NCI-H460 (cell line): ENCODE results near the gene HOXD11. TPM values are rescaled to one million over a fixed set of nuclear protein-coding genes. Genes with fewer than 3 reads are reported as not detected.

Source experiments
- DNase-seq: peaks from one replicate; pipeline ENCODE4 v3.0.0-alpha.2; 2016; ENCODE audit warnings: low read depth; ENCODE audit errors: extremely low read depth
- polyA plus RNA-seq: library from polyadenylated mRNA; depleted of rRNA; stranded (reverse); fragments of >200 nt; gene quantifications from 2 replicates; pipeline ENCODE4 v1.2.3, GENCODE V29; 2014; cell fraction: nucleus; rRNA removed
- total RNA-seq: library from RNA; depleted of rRNA; stranded (reverse); fragments of >200 nt; shearing (Covaris generic); gene quantifications from 2 replicates; pipeline ENCODE4 v1.2.3, GENCODE V29; 2014; rRNA removed

Gene HOXD11
- not detected in 2 replicates for total RNA-seq
- not detected in 2 replicates for polyA plus RNA-seq

DNA sequence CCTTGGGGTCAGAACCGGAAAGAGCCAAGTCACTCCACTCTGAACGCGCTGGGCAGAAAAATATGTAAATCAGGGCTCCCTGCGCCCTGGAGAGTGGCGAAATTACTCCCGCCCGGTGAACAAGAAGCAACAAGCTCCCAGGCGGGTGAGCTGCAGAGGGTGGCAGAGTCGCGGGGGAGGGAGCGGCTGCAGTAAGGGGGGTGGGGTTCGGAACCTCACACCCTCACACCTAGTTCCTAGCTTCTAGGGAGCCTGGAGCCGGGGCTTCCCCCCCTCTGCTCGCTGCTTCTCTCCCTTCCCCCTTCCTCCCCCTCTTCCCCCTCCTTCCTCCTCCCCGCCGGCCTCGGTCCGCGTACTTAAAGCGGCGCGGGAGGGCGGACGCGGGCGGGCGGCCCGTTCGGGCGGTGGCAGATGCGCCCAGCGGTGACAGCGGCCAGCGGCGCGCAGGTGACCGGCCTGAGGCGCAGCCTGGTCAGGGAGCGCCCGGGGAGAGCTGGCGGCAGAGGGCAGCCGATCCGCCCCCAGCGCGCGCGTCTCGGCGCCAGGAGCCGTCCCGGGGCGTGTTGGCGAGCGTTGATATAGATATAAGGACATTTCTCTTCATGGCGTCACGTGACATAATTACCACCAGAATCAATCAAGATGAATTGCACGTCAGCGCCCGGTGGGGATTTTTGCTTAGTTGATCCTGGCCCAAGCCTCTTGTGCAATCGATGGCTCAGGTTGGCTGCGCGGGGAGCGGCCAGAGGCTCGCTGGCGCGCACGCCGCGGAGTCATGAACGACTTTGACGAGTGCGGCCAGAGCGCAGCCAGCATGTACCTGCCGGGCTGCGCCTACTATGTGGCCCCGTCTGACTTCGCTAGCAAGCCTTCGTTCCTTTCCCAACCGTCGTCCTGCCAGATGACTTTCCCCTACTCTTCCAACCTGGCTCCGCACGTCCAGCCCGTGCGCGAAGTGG lies at the start of gene HOXD11:
TSS of gene HOXD11 (plus strand) at position 700 of the 959 bp plus-strand sequence. CDS start at position 776, 76 bp downstream.
- DNase-seq: no peak

DNA sequence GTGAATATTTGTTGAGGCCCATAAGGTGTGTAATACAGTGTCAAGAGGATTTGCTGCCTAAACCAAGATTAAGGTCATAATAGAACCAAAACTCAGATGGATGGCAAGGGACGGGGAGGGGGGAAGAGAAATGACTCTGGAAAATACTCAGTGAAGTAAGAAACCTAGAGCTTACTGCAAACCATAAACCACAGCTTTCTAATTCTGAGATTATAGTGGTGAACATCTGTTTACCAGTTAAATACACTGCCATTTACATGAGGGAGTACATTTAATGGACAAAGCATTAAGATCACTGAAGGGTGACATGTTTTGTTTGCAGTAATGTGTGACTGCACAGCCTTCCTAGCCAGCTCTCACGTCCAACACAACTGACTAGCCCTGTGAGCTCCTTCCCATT lies 43.1 kb upstream of the HOXD11 start:
- no peak for DNase-seq

DNA sequence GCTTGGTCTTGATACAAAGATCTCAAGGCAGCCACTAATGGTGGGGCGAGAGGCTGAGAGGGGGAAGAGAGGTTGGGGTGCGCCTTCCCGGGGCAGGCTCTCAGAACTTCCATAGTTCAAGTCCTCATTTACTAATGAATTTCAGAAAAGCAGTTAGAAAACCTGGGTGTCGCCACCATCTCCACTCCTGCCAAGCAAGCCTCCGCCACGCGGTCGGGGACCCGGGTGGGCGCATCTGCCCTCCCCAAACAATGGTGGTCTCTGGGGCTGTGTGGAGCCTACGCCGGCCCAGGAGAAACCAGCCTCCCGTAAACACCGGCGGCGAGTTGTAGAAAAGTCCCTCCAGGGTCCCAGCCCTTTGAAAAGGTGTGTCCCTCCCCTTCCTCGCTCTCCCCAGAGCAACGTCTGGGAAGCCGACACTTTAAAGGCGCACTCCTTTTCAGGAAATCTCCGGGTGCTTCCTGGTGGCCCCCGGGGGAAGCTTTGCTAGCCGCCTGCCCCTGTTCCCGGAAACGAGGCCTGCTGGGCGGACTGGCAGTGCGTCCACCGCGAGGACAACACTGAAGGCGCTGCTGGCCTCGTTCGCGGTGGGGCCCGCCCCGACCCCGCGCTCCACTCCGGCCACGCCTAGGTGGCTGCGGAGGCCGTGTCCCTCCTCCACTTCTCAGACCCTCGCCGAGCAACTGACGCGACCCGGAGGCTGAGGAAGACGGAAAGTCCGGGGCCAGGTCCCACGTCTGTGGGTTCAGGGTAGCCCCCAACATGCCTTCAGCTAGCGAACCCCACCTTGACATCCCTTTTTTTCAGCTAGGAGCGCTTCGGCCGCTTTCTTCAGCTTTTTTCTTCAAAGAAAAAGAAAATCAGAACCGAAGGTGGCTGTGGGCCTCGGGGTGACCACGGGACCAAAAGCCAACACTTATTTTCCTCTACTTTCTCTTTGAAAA lies 40.2 kb upstream of the HOXD11 start:
- no peak for DNase-seq

DNA sequence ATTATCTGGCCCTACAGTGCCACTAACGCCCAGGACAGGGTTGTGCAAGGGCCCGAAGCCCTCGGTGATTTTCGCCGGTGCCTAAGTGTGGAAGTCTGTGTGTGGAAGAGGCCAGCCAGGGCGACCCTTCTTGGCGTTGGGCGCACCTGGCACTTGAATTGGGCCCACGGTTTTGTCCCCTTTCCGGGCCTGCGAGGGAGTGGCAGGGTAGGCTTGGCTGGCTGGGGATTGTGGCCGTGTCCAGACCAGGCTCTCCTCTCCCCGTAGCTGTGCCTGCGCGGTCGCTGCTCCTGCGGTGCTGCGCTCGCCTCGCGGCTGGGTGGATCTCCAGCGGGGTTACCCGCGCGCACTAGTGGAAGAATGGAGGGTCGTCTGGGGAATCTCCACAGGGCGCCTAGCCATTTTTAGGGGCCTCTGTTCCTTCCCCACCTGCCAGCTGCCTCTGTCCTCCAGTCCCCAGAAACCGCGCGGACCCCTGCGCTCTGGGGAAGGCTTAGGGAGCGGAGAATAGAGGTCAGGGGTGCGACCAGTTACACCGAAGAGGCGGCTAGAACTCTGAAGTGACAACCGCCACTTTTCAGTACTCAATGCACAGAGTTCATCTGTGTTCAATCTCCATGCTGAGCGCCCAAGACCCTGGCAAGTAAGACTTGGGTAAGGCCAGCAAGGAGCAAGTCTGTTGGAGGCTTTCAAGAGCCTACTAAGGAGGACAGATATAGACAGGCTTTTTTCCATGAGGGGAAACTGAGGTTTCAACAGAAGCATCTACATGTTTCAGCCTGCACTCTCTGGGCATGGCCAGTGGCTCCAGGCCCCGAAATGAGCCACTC lies 39.3 kb upstream of the HOXD11 start:
- no peak for DNase-seq

DNA sequence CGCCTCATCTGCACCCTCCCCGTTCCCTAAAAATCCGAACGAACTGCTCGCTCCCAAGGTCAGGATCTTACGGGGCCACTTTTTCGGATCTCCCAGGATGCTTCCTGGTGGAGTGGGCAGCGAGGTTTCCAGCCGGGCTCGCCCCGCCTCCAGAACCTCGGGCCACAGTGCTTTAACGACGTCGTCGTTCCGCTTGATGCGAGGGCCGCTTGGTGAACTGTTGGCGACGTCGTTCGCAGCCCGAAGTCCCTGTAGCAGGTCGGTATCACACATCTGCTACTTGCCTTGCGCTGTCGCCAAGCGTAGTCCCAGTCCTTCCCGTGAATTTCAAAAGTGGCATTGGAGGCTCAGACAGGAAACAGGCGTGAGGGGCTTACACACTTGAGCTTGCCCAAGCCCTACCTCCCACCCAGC lies 38.7 kb upstream of the HOXD11 start:
- DNase-seq: no peak

DNA sequence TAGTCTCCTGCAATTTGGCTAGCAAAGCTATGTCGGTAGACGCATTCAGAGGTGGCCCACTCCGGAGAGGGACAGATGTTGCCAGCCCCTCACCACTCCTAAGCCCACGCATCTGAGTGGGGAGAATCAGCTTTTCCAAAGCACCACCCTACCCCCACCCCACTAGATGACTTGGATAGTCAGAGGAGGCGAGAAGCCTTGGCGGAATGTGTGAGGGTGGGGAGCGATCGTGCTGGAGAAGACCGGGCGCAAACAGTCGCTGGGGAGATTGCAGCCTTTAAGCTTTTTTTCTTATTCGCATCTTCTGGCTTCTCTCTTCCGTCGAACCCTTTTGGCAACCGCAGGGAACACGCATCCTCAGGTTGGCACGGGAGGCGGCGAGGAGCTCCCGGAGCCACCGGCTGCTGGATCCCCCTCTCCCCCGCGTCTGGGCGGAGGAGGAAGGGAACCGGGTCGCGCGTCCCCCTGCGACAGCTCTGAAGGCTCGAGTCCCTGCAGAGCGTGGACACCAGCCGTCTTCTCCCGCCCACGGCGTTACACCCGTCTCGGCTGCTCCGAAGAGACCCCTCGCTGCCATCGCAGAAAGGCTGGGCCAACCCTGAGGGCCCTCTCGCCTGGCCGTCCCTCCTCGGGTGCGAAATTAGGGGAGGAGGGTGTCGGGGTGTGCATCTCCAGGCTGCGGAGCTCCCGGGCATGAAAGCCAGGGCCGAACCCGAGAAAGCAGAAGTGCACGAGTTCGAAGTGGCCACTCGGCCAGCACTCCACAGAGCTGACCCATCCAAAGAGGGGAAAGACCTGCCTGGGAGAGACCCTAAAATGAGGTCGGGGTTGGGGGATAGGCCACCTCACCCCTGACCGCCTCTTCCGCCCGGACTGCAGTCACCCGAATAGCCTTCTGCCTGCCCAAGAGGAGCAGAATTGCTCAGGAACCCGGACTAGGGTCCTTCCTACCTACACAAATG lies 35.5 kb upstream of the HOXD11 start:
- DNase-seq: no peak

DNA sequence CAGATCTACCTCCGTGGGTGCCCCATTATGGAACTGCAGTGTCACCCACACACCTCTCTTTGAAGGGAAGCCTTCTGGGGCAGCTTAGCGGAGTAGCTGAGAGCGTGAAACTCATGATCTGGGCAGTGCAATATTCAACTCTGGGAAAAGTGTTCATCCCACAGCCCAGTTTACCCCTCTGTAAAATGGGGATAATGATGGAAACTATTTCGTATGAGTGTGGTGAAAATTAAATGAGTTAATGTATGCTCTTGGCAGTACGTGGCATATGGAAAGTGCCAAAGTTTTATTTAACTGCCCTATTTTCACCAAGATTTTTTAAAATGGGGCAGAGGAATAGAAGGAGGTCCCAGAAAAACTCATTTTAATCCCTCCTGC lies 34.8 kb upstream of the HOXD11 start:
- no peak for DNase-seq

DNA sequence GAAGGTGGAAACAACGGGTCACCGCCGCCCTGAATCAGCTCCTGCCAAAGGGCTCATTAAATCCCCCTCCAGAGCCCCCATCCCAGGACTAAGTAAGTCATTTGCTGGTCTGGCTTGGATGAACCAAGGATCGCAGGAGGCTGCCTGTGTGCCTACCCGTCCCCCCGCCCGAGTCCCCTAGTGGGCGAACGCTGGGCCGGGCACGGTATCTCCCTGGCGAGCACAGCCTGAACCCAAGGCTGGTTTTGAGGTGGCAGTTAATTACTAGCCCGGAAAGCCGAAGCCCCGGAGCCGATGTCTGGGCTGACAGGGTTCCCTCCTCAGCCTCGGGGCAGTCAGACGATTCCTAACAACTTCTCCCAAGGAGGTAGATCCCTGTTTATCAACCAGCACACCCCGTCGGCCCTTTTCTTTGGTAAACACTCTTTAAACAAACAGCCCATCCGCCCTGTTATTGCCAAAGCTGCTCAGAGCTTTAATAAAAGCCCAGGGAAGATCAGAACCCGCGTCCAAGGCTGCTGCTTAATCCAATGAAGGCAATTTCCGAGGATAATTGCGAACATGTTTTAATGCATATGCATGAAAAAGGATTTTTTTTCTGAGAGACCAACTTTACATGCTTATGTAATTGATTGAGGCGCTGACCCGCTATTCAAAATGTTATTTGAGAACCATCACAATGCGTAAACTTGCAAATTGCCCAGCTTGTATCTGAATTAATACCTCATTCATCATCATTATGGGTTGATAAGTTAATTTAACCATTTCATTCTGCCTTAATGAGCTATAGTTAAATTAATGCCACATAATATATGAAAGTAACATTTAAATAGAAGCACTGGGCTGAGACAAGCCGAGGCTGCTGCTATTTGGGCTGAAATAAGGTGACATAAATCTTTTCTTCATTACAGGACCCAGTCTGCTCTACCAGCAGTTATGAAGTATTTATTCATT lies 33.9 kb upstream of the HOXD11 start:
- no peak for DNase-seq

DNA sequence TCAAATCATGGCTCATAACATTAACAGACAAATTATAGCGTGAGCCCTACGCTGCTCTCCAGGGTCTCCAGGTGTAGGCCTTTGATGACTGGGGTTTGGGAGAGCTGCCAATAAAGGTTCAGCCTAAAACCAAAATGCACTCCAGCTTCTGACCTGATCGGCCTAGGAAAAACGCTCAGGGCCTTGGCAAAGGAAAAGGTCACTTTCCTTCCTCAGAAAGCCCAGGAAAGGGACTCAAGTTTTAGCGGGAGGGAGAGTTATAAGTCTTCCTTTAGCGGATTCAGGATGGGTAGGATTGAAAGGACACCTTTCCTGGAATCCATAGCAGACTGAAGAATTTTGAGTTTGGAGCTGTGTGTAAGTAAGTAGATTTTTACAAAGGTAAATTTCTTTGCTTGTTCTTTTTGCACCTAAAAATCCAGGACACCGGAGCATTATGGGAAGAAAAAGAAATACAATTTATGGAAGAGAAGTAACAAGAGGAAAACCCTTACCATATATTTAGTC lies 32.1 kb upstream of the HOXD11 start:
- DNase-seq: no peak

DNA sequence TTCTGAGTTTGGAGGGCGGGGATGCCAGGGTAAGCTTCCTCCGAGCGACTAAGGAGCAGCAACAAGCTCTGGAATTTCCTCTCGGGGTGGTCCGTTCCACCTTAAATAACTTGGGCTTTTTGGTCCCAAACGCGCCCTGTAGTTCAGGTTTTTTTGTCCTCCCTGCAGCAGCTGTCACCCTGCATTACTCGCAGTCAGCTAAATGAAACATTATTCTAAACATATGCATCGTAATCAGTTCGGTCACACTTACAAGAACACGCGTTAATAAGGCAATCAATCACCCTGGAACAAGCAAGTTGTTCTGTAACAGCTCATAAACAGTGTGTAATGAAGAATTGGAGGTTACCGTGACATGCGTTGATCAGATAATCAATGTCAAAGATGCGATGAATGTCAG lies 31.6 kb upstream of the HOXD11 start:
- DNase-seq: no peak

DNA sequence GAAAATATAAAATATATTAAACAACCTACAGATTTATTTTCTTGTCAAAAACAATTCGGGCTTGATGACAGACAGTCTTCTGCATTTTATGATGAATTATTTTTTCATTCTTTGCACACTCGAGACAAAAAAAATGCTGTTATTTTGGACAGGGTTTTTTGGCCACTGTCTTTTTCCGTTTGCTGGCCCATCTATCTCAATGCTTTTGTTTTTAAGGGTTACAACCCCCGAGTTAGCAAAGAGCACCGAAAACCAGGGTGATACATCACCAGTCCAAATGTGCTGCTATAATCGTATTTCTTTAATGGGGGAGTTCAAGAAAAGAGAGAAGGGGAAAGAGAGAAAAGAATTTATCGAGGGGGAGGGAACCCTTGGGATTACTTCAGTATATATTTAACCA lies 31.0 kb upstream of the HOXD11 start:
- no peak for DNase-seq

DNA sequence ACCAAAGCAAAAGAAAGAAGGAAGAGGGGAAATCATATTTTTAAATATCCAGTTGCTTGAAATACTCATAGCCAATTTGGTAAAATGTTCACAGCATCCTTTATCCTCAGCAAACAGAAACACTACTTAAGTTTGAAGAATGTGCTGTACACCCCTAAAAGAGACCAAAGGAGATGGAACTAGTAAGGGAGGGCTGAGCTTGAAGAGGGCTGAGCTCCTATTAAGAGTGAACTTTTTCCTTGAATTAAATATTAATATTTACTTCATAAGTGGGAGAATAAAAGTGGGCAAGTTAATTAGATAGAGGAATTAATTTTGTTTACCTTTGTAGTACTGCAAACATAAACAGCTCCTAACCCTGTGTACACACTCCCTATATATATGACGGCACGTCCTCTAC lies 30.3 kb upstream of the HOXD11 start:
- DNase-seq: no peak

DNA sequence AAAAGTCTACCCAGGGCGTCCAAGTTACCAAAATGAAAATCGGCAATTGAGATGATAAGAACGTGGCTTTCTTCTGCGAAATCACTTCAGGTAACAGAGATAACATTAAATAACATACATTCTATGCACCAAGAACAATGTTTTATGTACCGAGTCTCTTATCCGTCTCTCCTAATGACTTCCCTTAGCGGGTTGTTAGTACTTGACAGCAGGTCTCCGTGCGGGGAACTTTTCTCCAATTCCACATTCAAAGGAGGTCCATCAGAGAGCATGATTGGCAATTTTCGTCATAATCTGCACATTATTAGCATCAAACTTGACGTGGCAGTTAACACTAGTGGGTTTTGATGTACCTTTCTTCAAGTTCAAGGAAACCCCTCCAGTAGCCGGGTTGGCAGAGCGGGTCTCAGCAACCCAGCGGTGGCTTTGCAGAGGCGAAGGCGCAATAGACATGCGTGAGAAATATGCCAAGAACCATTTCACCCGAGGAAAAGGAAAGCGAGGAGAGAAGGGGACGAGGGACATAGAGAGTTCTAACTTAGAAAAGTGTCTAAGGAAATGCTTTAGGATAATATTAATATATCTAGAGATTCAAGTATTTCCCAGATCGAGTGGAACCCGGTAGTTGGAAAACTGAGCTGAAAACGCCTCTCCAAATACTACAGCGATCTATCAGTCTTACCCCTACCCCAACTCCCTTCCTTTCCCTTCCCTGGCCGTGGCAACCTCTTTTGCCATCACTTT lies 28.4 kb upstream of the HOXD11 start:
- no peak for DNase-seq

DNA sequence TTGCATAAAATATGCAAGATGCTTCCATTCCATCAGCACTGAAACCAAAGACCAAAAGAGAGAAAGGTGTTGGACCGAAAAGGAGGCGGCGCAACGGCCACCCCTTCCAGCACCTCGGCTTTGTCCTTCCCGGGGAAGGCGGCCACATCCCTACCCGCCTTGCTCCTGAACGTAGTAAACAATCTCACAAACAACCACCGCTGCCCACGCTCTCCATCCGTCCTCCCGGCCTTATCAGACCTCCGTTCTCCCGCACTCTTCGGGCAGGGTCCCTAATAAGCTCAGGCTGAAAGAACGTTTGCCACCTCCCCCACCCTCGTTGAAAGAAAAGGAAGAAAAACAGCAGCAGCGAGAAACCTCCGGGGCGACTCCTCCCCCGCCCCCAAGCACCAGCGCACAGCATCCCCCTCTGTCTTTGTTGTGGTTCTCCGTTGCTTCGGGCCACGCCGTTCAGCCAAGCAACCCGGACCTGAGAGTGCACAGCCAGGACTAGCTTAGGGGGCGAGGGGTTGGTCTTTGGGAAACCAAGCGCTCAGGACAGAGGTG lies 27.7 kb upstream of the HOXD11 start:
- DNase-seq: no peak

DNA sequence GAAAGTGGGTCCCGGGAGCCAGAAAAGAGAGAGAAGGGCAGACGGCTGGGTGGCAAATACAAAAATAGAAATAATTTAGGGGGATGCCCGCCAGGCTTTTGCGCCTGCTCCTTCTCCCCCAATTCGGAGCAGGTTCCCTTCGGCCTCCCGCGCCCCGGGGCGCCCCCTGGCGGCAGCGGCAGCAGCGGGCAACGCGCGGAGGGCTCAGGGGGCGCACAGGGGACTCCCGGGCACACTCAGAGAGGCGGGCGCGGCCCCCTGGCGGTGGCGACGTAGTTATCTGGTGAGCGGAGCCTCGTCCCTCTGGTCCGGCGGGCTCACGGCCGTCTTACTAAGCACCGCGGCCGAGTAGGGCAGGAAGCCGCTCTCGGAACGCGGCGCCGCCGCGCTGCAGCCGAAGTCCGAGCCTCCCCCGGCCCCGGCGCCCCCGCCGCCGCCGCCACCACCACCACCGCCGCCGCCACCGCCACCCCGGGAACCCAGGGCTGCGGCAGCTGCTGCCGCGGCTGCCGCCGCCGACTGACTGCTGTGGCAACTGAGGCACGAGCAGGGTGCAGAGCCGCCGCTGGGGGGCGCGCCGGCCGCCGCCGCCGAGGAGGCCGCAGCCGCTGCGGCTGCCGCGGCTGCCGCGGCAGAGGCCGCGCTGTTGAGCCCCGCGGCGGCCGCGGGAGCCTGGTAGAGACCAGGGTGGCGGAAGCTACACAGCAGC lies 27.1 kb upstream of the HOXD11 start:
- DNase-seq: peak; percentile 33
